CD14-positive monocyte (primary cell): ENCODE results near the gene UBR2. TPM values are rescaled to one million over a fixed set of nuclear protein-coding genes. Genes with fewer than 3 reads are reported as not detected.
A peak's percentile ranks its signal among the peaks of the same experiment; 100 is the strongest.

Experiments used
- DNase-seq, 3 donors: peaks; one replicate each; pipeline ENCODE4 v3.0.0-alpha.2; 2011 to 2022
- H2AFZ ChIP-seq: 2 replicates; pipeline ENCODE4 v1.6.0; 2012; ENCODE audit warnings: mild to moderate bottlenecking, low read depth, low read length, inconsistent platforms; ENCODE audit not compliant: insufficient read depth, poor library complexity, severe bottlenecking
- H3K27ac ChIP-seq, 2 donors: 1 replicate in 1 of 2; 2 replicates in 1 of 2; pipeline ENCODE4 v1.5.1; 2012 to 2013; ENCODE audit warnings: low read length in 2 of 2, control low read depth in 1 of 2, inconsistent platforms in 1 of 2, low read depth in 1 of 2, mild to moderate bottlenecking in 1 of 2
- H3K27me3 ChIP-seq, 2 donors: one replicate each; pipeline versions ENCODE4 v1.6.0 to v1.6.1; 2011 to 2013; ENCODE audit warnings: low read length in 2 of 2; ENCODE audit not compliant: control insufficient read depth in 2 of 2, insufficient read depth in 2 of 2
- H3K36me3 ChIP-seq, 2 donors: replicated peaks in 1 of 2; 1 replicate in 1 of 2; 2 replicates in 1 of 2; pipeline versions ENCODE4 v1.5.1 to v1.6.1; 2012 to 2013; ENCODE audit warnings: low read length in 2 of 2, control low read depth in 1 of 2, inconsistent platforms in 1 of 2, mild to moderate bottlenecking in 1 of 2; ENCODE audit not compliant: insufficient read depth in 2 of 2, control insufficient read depth in 1 of 2
- H3K4me1 ChIP-seq, 2 donors: 1 replicate in 1 of 2; 2 replicates in 1 of 2; pipeline versions ENCODE4 v1.5.1 to v1.6.1; 2012 to 2013; ENCODE audit warnings: low read length in 2 of 2, control low read depth in 1 of 2, inconsistent platforms in 1 of 2, mild to moderate bottlenecking in 1 of 2, moderate library complexity in 1 of 2; ENCODE audit not compliant: insufficient read depth in 2 of 2, control insufficient read depth in 1 of 2
- H3K4me2 ChIP-seq: replicated peaks from 2 replicates; pipeline ENCODE3; 2012; ENCODE audit warnings: low read length, moderate library complexity, mild to moderate bottlenecking; ENCODE audit not compliant: poor library complexity, severe bottlenecking; ENCODE audit errors: extremely low read depth
- H3K4me3 ChIP-seq, 3 experiments: fragments of 200-600 bp in 1 of 3; sonication (generic) in 1 of 3; replicated peaks in 1 of 3; 1 replicate in 2 of 3; 2 replicates in 1 of 3; pipeline ENCODE4 v1.5.1; 2011 to 2013; ENCODE audit warnings: low read length in 3 of 3, mild to moderate bottlenecking in 3 of 3, control low read depth in 2 of 3, low read depth in 2 of 3, inconsistent platforms in 1 of 3, moderate library complexity in 1 of 3
- H3K79me2 ChIP-seq: 2 replicates; pipeline ENCODE4 v1.6.0; 2012; ENCODE audit warnings: mild to moderate bottlenecking, control low read depth, inconsistent platforms, low read length, moderate library complexity; ENCODE audit not compliant: insufficient read depth
- H3K9ac ChIP-seq: 2 replicates; pipeline ENCODE4 v1.6.0; 2017; ENCODE audit warnings: low read length, mild to moderate bottlenecking; ENCODE audit not compliant: insufficient read depth, poor library complexity, severe bottlenecking
- H3K9me3 ChIP-seq, 2 donors: replicated peaks in 1 of 2; 1 replicate in 1 of 2; 2 replicates in 1 of 2; pipeline versions ENCODE4 v1.5.1 to v1.6.1; 2012 to 2013; ENCODE audit warnings: low read length in 2 of 2, control low read depth in 1 of 2; ENCODE audit not compliant: control insufficient read depth in 1 of 2, insufficient read depth in 1 of 2
- H4K20me1 ChIP-seq: 2 replicates; pipeline ENCODE4 v1.6.0; 2012; ENCODE audit warnings: mild to moderate bottlenecking, low read length, control low read depth, moderate library complexity; ENCODE audit not compliant: insufficient read depth
- H3K27ac Mint-ChIP-seq, 7 donors: one replicate each; pipeline ENCODE4 v1.8.0; 2020; ENCODE audit warnings: mild to moderate bottlenecking in 7 of 7, mixed read lengths in 7 of 7, moderate library complexity in 6 of 7, inconsistent platforms in 2 of 7
- H3K27me3 Mint-ChIP-seq, 3 donors: one replicate each; pipeline ENCODE4 v1.8.0; 2021 to 2022; ENCODE audit warnings: low read depth in 3 of 3, mild to moderate bottlenecking in 3 of 3, mixed read lengths in 3 of 3, moderate library complexity in 3 of 3, inconsistent platforms in 1 of 3
- H3K36me3 Mint-ChIP-seq, 2 donors: one replicate each; pipeline ENCODE4 v1.8.0; 2020; ENCODE audit warnings: mixed read lengths in 2 of 2, inconsistent platforms in 1 of 2, mild to moderate bottlenecking in 1 of 2
- H3K4me1 Mint-ChIP-seq: one replicate; pipeline ENCODE4 v1.8.0; 2020; ENCODE audit warnings: mild to moderate bottlenecking, mixed read lengths
- H3K4me3 Mint-ChIP-seq, 2 donors: one replicate each; pipeline ENCODE4 v1.8.0; 2020; ENCODE audit warnings: mild to moderate bottlenecking in 2 of 2, mixed read lengths in 2 of 2, moderate library complexity in 1 of 2
- H3K9me3 Mint-ChIP-seq, 7 donors: one replicate each; pipeline ENCODE4 v1.8.0; 2020 to 2022; ENCODE audit warnings: mixed read lengths in 7 of 7, mild to moderate bottlenecking in 6 of 7, moderate library complexity in 6 of 7, inconsistent platforms in 2 of 7
- CTCF ChIP-seq: fragments of 200-600 bp; IDR thresholded peaks from one replicate; pipeline ENCODE4 v1.8.0; 2022; ENCODE audit warnings: antibody characterized with exemption, mild to moderate bottlenecking
- WGBS: methylation state at CpG from one replicate; pipeline ENCODE4 v1.1.5; 2013; ENCODE audit warnings: missing lambda C conversion rate; ENCODE audit not compliant: insufficient coverage; 5-methylcytosine and 5-hydroxymethylcytosine counted together
- intact Hi-C, 2 donors: fragments of 100-400 bp; cut with micrococcal nuclease; formaldehyde crosslinking; loops; one replicate each; pipeline versions ENCODE4 v1.15.0 to v1.15.1; 2023
- polyA plus RNA-seq, 3 donors: library from polyadenylated mRNA; depleted of rRNA in 1 of 3; unstranded in 2 of 3; stranded (reverse) in 1 of 3; fragments of 300-500 nt in 2 of 3; fragments of >200 nt in 1 of 3; fragmentation: Illumina TruSeq in 2 of 3; gene quantifications; 1 replicate in 2 of 3; 2 replicates in 1 of 3; pipeline ENCODE4 v1.2.3, GENCODE V29; 2012 to 2021

Gene UBR2
- polyA plus RNA-seq, 3 donors, result 9.0 to 17.8 (median 12.8) TPM

- H3K9me3 ChIP-seq, result no peaks in the 10 kb centered on the region
- Mint-ChIP-seq H3K36me3 (no peaks in the 10 kb centered on the region), H3K4me1 (peaks cover 2% of the 10 kb centered on the region), H3K27me3 (peaks cover 1 to 10% (median 6%) of the 10 kb centered on the region in 3 donors), H3K9me3 (no peaks in the 10 kb centered on the region), H3K27ac (peak overlapping the region in 1 of 7 donors; percentile 37), H3K4me3 (no peak overlapping the region)
- no peaks in the 10 kb centered on the region for H3K79me2 ChIP-seq
- H2AFZ ChIP-seq, result no peak overlapping the region
- intact Hi-C loops, result no loop called here
- no peak for DNase-seq
- H3K27me3 ChIP-seq, result no peaks in the 10 kb centered on the region
- H3K27ac ChIP-seq, result no peak overlapping the region
- no peak overlapping the region for H3K4me2 ChIP-seq
- TF ChIP-seq CTCF, result no peak
- H3K4me3 ChIP-seq, result no peak overlapping the region
- no peaks in the 10 kb centered on the region for H4K20me1 ChIP-seq
- no peaks in the 10 kb centered on the region for H3K4me1 ChIP-seq
- no peaks in the 10 kb centered on the region for H3K36me3 ChIP-seq
- WGBS, result 81% methylated on average over 20 of the region's 24 CpGs
- H3K9ac ChIP-seq, result no peak overlapping the region
Measured at GRCh38 chr6:42704251-42704936, 140.6 kb downstream of the UBR2 start.

- H4K20me1 ChIP-seq, result no peaks in the 10 kb centered on the region
- no peak overlapping the region for H3K4me2 ChIP-seq
- H3K4me1 ChIP-seq, result no peaks in the 10 kb centered on the region
- H3K36me3 ChIP-seq, result no peaks in the 10 kb centered on the region
- H3K4me1 Mint-ChIP-seq, result peaks cover 2% of the 10 kb centered on the region
- H3K9me3 Mint-ChIP-seq, result no peaks in the 10 kb centered on the region
- intact Hi-C loops, result no loop called here
- no peak overlapping the region for H2AFZ ChIP-seq
- no peak overlapping the region for H3K27ac Mint-ChIP-seq
- no peaks in the 10 kb centered on the region for H3K36me3 Mint-ChIP-seq
- no peak for TF ChIP-seq CTCF
- H3K4me3 ChIP-seq, result no peak overlapping the region
- peaks cover 1 to 10% (median 6%) of the 10 kb centered on the region in 3 donors for H3K27me3 Mint-ChIP-seq
- H3K4me3 Mint-ChIP-seq, result no peak overlapping the region
- H3K27me3 ChIP-seq, result no peaks in the 10 kb centered on the region
- WGBS, result 91% methylated on average over 2 of the region's 4 CpGs
- H3K79me2 ChIP-seq, result no peaks in the 10 kb centered on the region
- H3K27ac ChIP-seq, result no peak overlapping the region
- DNase-seq, result no peak
- no peak overlapping the region for H3K9ac ChIP-seq
- H3K9me3 ChIP-seq, result no peaks in the 10 kb centered on the region
Measured at GRCh38 chr6:42704937-42705374, 141.1 kb downstream of the UBR2 start.
